Stimulated activated CD4-positive, alpha-beta T cell treated with anti-CD3 and anti-CD28 coated beads, Interleukin-15, amount 100 ng/mL, for 48 hours (primary cell): ENCODE measurements around the gene CALU.

Experiments used
- DNase-seq, 2 donors: peaks; one replicate each; pipeline ENCODE4 v3.0.0-alpha.2; 2020; ENCODE audit warnings: low read depth in 2 of 2

Gene CALU

DNA sequence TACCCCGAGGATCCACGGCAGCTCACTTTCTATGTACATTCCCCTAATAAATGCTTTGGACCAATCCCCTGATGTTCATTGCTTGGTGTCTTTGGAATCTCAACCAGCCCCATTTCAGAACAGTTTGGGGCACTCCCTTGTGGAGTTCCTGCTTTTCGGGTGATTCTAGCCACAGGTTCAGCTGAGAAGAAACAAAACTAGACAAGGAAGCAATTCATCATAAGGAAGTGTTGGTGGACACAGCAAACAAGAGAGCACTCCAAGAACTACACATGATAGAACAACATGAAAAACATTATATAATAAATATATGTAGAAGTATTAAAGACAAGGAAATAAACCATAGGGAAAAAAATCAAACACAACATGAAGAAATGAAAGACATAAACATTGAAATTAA is 46.6 kb downstream of the CALU start:
- no peak for DNase-seq

DNA sequence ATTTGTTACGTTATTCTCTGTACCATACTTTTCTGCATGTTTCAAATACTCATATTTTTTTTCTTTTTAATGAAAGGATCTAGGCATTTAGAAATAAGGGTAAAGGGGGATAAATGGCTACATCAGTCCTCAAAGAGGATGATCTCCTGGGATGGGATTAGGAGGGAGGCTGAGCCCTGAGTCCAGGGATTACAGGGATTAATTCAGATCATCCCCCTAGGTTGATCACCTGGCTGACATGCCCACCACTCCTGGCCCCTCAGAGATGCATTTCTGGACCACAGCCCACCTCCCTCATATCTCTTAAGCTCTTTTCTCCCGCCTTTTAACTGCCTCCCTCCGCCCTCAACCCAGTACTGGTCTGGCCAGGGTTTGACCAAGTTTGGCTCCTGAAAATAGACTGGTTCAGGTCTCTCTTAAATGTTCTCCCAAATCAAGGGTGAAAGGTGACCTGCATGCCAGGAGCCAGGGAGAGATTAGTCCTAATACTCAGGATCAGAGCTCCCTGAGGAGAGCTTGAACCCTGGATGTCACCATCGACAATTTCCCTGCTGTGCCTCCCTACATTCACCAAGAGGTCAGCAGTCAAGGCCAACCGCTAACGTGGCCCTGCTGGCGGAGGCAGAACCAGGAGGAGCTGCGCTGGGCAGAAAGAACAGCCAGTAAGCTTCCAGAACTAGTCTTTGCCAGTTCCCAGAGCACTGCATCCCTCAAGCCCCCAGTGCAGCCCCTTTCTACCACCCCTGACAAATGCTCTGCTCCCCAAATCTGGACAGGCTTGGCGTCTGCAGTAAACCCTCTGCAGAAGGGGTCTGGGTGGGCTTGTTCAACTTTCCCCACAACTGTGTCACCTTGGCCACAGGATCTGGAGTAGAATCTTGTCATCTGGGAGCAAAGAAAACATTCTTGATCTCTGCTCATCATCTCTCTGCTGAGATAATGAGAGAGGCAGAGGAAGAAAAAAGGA is 49.6 kb downstream of the CALU start:
- DNase-seq = no peak

DNA sequence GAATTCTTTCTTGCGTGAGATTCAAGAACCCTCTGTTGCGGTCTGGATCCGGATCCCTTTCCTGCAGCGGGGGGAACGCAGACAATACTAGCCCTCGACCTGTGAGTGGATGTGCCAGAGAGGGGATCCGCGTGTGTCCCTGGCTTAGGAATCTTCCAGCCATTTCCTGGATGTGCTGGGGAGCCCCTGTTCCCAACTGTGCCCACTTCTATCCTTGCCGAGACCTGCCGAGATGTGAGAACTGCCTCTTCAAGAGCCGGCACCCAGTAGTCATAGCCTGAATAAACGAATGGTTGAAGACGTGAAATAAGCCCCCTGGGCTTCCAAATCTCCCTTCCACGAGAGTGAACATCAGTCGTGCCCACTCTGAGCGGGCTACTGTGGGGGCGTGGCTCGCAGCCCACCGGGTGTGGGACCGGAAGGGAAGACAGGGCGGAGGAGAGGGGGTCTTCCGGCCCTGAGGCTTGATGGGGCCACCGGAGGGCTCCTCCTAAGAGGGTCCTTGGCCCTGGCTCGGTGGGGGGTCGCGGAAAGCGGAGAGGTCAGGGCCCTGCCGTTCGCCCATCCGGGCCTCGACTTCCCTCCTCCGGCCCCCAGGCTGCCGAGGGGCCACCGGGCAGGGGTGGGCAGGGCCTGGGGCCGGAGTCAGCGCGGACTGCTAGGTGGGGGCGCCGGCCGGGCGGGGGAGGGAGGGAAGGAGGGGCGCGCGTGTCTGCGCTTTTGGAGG is 51.3 kb downstream of the CALU start:
- DNase-seq = no peak

GRCh38 chr7:128791121-128791971 is 52.2 kb downstream of the CALU start, which contains the start of gene CCDC136:
CCDC136 (plus strand) TSS chr7:128791968; CDS start chr7:128792412, 444 bp downstream.
- DNase-seq = peak; percentile 41 to 67

GRCh38 chr7:128791972-128792327 is 52.8 kb downstream of the CALU start:
- no peak for DNase-seq

GRCh38 chr7:128792471-128793180 is 53.5 kb downstream of the CALU start:
- no peak for DNase-seq

GRCh38 chr7:128793181-128793547 is 54.0 kb downstream of the CALU start:
- no peak for DNase-seq

DNA sequence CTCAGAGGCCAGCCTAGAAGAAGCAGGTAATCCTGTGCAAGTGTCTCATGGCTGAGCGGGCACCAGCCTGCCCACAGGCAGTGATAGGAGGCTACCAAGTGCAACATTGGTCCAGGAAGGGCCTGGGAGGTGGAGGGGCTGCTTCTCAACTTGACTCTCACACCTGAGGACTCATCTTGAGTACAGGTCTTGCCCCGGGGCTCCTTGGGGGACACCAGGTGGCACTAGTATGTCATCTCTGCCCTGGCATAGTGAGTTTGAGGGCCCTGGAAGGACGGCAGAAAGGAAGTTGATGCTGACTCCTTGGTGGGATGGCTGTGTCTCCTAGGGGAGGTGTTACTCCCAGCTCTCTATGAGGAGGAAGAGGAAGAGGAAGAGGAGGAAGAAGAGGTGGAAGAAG is 54.9 kb downstream of the CALU start:
- peak in 1 of 2 donors; percentile 8 for DNase-seq

DNA sequence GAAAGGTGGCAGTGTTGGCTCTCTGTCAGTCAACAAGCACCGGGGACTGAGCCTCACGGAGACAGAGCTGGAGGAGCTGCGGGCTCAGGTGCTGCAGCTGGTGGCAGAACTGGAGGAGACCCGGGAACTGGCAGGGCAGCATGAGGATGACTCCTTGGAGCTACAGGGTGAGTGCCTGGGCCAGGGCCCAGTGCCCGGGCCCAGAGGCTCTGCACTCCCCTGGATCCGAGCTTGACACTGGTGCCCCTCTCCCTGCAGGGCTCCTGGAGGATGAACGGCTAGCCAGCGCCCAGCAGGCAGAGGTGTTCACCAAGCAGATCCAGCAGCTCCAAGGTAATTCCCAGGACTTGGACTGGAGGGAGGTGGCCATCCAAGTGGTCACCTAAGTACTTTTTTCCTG is 55.3 kb downstream of the CALU start:
- no peak for DNase-seq

DNA sequence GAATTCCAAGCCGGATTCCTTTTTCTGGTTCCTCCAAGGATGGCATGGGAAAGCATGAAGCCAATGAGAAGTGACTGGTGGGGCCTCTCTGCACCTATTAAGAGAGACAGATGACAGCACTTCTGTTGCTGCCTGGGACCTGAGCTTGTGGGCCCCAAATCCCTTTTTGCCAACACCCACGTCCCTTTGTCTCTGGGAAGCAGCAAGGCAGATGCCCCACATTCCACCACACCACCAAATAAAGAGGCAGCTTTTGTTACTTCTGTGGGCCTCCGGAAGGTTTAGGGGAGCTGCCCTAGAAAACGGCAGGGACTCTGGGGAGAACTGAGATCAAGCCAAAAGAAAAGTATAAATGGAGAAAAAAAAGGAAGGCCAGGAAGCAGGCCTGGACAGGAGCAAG is 56.0 kb downstream of the CALU start:
- DNase-seq = no peak

DNA sequence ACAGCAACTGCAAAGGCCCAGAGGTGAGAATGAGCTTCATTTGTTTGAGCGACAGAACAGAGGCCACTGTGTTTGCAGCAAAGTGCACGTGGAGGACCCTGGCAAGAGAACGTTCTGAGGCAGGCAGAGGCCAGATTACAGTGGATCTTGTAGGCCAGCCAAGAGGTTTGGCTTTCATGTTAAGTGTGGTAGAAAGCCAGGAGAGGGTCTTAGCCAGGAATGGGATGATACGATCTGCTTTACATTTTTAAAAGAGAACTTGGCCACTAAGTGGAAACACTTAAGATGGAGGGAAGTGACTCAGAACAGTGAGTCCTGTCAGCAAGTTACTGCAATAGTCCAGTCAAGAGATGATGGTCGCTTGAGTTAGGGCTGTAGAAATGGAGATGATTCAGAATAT is 57.2 kb downstream of the CALU start:
- DNase-seq = no peak

GRCh38 chr7:128799451-128799850 is 60.3 kb downstream of the CALU start:
- no peak for DNase-seq

DNA sequence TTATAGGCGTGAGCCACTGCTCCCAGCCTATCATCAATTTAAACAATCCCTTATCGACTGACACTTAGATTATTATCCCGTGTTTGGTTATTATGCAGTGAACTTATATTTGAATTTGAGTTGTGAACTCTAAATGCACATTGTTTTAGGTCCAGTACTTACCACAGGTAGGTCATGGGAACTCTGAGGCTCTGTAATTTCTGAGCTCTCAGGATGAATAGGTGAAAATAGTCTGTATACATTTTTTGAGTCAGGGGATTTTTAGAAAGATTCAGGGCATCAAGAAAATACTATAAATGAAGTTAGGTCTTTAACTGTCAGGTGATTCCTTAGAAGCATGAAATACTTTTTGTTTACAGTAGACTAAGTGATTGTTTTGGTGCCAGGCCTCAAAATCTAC is 61.4 kb downstream of the CALU start:
- DNase-seq = no peak

DNA sequence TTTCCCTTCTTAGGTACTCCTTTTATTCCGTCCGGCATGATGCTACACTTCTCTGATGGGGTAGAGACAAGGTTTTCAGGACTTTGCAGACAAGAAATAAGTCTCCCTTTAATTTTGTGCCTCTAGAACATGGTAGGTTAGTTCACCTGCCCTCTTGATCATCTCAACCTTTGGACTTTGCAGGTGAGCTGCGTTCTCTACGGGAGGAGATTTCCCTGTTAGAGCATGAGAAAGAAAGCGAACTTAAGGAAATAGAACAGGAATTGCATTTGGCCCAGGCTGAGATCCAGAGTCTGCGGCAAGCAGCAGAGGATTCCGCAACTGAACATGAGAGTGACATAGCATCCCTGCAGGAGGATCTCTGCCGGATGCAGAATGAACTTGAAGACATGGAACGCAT is 61.8 kb downstream of the CALU start:
- no peak for DNase-seq

- no peak for DNase-seq
Measured at GRCh38 chr7:128801667-128802418, 62.7 kb downstream of the CALU start.

DNA sequence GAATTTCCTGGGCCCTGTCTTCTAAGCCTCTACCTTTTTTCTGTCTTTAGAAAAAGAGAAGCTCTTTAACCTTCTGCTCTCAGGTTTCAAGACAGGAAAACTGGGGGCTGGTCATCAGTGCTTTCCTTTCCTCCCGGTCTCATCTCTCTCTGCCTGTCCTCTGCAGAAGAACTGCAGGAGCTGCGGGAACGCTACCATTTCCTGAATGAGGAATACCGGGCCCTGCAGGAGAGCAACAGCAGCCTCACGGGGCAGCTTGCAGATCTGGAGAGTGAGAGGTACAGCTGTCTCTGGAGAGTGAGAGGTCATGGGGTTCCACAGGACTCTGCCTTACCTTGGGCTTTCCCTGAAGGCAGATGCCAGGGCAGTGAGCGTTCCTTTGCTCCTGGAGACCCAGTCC is 65.3 kb downstream of the CALU start:
- DNase-seq = no peak

- no peak for DNase-seq
Measured at GRCh38 chr7:128805225-128805624, 66.1 kb downstream of the CALU start.

GRCh38 chr7:128807191-128807590 is 68.0 kb downstream of the CALU start:
- no peak for DNase-seq

GRCh38 chr7:128809363-128809762 is 70.2 kb downstream of the CALU start:
- DNase-seq = no peak

DNA sequence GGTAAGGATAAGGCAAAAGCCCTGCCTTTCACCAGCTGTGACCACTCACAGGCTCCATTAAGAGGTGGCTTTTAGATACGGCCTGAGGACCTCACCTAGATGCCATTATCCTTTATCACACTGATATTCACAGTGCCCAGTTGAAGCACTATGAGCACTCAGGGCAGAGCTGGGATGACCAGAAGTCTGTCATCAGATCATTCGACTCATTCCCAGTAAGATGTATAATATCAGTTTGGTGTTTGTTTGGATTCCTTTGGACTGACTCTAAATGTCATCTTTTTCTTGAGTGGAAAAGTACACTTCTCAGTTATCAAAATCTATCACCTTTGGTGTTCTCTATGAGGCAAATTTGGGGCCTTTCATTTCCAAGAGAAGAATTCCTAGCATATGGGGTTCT is 71.3 kb downstream of the CALU start:
- no peak for DNase-seq

DNA sequence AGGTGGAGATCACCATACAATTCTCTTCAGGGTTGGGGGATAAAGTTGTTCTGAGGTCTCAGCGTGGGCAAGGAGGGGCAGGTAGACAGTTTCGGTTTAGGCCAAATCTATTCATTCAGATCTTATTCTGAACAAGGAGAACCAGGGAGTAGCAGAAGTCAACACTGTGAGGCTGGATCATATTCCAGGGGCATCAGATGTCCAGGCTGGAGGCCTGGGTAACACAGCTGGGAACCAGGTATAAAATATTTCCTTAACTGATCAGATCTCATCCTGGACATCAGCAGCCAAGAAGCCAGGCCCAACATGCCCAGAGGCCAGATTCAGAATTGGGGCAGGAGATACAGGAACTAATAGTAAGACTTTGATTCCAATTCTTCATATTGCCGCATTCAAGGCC is 71.8 kb downstream of the CALU start:
- DNase-seq = no peak
